GM13976 (cell line): ENCODE data around the gene DIRAS1.

Experiments
- DNase-seq: peaks from one replicate; pipeline ENCODE4 v3.0.0; 2012; ENCODE audit warnings: low spot score
- in situ Hi-C: fragments of 300-500 bp; cut with MboI; formaldehyde crosslinking; loops from one replicate; pipeline ENCODE4 v1.12.0; 2022; ENCODE audit warnings: low sequenced_read_pairs, mixed read lengths, inconsistent platforms; ENCODE audit not compliant: unreplicated experiment
- TF ChIP-seq, protein P1 (sequence below): IDR thresholded peaks from 2 replicates; pipeline ENCODE4 v1.5.1; 2012; ENCODE audit warnings: borderline replicate concordance, mild to moderate bottlenecking; ENCODE audit not compliant: insufficient read depth; ENCODE audit errors: extremely low read depth, missing control alignments, control extremely low read depth

Gene DIRAS1

DNA sequence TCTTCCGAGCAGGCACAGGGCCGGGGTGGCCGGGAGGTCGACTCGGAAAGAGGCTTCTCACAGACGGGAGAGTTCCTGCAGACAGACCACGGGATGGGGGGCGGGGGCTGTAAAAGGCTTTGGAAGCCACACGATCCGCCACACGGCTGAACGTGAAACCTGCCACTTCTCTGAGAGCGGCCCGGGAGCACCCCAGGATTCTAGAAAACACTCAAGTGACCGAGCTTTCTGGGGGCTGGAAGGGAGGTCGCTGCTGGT lies 34.2 kb upstream of the DIRAS1 start:
- DNase-seq: no peak
- in situ Hi-C loops: no loop called here
- TF ChIP-seq, protein P1, sequence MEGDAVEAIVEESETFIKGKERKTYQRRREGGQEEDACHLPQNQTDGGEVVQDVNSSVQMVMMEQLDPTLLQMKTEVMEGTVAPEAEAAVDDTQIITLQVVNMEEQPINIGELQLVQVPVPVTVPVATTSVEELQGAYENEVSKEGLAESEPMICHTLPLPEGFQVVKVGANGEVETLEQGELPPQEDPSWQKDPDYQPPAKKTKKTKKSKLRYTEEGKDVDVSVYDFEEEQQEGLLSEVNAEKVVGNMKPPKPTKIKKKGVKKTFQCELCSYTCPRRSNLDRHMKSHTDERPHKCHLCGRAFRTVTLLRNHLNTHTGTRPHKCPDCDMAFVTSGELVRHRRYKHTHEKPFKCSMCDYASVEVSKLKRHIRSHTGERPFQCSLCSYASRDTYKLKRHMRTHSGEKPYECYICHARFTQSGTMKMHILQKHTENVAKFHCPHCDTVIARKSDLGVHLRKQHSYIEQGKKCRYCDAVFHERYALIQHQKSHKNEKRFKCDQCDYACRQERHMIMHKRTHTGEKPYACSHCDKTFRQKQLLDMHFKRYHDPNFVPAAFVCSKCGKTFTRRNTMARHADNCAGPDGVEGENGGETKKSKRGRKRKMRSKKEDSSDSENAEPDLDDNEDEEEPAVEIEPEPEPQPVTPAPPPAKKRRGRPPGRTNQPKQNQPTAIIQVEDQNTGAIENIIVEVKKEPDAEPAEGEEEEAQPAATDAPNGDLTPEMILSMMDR: no peak

DNA sequence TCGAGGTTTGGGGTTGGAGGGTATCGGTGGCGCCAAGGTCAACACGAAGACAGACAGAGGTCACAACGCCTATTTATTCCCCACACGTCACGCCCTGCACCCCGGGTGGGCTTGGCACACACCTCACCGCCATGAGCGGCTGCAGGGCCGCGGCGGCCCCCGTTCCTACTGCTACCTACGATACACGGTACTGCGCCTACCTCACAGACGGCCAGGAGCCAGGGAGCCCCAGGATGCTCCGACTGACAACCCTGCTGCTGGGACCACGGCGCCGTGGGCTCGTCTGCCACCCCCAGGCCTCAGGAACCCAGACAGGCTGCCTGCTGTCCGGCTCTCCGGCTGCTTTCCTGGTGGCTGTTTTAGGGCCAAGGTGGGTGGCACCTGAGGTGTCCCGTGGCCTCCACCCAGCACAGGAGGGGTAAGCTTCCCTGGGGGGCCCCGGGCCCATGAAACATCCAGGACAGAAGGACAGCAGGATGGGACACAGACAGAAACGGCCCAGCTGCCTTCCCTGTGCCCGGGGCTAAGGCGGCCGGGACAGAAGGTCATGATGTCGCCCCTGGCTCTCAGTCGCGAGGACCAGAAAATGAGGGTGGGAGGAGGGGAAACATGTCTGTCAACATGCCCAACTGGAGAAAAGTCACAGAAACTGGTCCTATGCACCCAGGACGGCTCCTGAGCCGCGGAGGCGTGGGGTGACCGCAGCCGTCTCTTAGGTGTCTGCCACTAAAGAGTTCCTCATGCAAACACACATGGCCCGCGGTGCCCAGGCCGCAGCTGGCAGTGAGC lies 33.7 kb upstream of the DIRAS1 start:
- no peak for DNase-seq
- in situ Hi-C loops: no loop called here
- TF ChIP-seq, protein P1: no peak

DNA sequence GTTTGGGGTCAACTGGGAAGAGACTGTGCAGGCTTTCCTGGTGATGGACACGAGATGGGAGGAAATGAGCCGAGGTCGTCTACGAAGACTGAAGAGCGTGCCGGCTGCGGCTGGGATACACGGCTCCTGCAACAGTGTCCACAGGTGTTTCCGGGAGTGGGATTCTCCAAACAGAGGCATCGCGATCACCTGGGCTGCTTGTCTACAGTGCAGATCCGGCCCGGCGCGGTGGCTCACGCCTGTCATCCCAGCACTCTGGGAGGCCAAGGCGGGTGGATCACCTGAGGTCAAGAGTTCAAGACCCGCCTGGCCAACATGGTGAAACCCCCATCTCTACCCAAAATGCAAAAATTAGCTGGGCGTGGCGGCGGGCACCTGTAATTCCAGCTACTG lies 30.3 kb upstream of the DIRAS1 start:
- TF ChIP-seq, protein P1: no peak
- in situ Hi-C loops: no loop called here
- no peak for DNase-seq

DNA sequence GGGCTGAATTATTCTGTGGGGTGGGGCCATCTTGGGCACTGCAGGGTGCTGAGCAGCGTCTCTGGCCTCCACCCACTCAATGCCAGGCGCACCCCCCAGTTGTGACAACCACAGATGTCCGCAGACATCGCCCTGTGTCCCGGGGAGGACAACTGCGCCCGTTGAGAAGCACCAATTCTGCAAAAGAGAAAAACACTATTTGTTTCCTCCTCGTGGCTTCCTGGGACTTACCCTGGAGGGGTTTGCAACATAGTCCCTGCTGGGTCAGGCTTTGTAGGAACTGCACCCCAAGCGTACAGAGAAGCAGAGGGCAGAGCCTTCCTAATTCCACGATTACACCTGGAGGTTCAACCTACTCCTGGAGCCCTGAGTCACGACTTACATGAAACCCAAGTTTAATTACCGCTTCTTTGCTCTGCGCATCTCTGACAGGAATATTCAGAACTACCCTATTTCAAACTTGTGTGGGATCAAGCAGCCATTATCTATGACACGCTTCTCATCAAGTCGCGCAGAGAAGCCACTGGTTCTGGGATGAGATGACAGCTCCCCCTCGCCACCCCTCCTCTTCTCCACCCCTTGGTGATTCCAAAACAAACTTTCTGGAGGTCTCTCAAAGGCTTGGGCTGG lies 29.8 kb upstream of the DIRAS1 start:
- no peak for DNase-seq
- TF ChIP-seq, protein P1: no peak
- in situ Hi-C loops: no loop called here

DNA sequence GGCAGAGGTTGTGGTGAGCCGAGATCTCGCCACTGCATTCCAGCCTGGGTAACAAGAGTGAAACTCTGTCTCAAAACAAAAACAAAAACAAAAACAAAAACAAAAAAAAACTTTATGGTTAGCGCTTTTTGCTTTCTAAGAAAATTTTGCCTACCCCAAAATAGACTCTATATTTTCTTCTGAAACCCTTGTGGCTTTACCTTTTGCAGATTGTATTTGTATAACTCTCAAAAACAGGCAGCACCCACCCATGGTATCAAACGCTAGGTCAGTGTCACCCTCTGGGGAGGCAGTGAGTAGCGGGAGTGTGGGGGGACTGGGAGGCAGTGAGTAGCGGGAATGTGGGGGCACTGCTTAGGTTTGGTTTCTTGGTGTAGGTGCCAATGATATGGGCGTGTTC lies 26.2 kb upstream of the DIRAS1 start:
- DNase-seq: no peak
- in situ Hi-C loops: loop anchor here (5.0 kb wide), 1 partner anchor 85 kb away; no protein-coding TSS in a partner anchor
- TF ChIP-seq, protein P1: no peak

DNA sequence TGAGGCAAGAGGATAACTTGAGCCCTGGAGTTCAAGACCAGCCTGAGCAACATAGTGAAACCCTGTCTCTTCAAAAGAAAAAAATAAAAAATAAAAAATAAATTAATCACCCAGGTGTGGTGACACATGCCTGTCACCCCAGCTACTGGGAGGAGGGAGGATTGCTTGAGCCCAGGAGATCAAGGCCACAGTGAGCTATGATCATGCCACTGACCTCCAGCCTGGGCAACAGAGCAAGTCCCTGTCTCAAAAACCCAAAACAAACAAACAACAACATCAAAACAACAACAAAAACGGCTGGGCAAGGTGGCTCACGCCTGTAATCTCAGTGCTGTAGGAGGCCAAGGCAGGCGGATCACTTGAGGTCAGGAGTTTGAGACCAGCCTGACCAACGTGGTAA lies 22.9 kb upstream of the DIRAS1 start:
- in situ Hi-C loops: no loop called here

More for the DNA sequence above, 22.9 kb upstream of the DIRAS1 start:
- DNase-seq: no peak
- TF ChIP-seq, protein P1: no peak
